ENCODE data around the gene DTHD1.

- TF ChIP-seq CTCF (IDR thresholded peaks at IDR 0.05): no peak
- TF ChIP-seq EP300 (IDR thresholded peaks at IDR 0.05): no peak
Observed at GRCh38 chr4:36358173-36358572, 76.8 kb downstream of the DTHD1 start.
